Measurements from ENCODE around the gene JAML. TPM values are rescaled to one million over a fixed set of nuclear protein-coding genes. Genes with fewer than 3 reads are reported as not detected.

JAML gene
- total and polyA plus RNA-seq, 2 of the 13 experiments (the other 11 are each of a cell fraction or from before 2014, with no cell fraction given): 2.0 to 3.3 TPM

DNA sequence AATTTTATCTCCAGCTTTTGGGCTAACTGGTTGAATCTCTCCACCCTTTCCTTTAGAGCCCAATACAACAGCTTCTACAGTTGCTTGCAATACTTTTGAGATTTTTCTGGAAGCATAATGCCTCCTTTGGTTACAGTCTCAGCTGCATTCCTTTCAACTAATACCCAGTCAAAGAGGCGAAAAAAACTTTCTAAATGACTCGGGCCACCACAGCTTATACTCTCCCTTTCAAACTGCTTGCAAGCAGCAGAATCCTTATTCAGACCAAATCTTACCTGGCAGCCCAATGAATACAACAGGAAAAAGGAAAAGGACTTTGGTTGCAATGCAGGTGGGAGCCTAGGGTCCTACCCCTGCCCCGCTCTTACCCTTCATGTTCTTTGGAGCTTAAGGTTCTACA, 15.8 kb downstream of the JAML start:
- ChIA-PET POLR2A (interaction anchor here (1.1 kb wide), 1 partner anchor 14 kb away, joined by 4 read pairs; no protein-coding TSS in a partner anchor), CTCF (ENCODE audit: low intra/inter-chr PET ratio, low total read pairs) (no interaction called here)
- Histone ChIP-seq H3K79me2 (ENCODE audit: insufficient read depth, low read length) (no peaks in the 10 kb centered on the region), H3K9me3 (ENCODE audit: low read length) (no peaks in the 10 kb centered on the region), H3K4me3 (replicated peaks in 1 of 3; ENCODE audit: insufficient read depth in 1 of 3, low read depth in 2 of 3, low read length in 3 of 3) (no peak overlapping the region), H3K4me1 (ENCODE audit: insufficient read depth, low read length) (peaks cover 87% of the 10 kb centered on the region), H3K4me2 (ENCODE audit: low read depth, low read length) (no peak overlapping the region), H2AFZ (ENCODE audit: low read length) (no peak overlapping the region), H4K20me1 (ENCODE audit: insufficient read depth, low read length) (no peaks in the 10 kb centered on the region), H3K27ac (ENCODE audit: extremely low read length, insufficient read depth, low read length) (no peak overlapping the region), H3K27me3 (ENCODE audit: control insufficient read depth in 1 of 2, insufficient read depth in 2 of 2, low read length in 2 of 2) (no peaks in the 10 kb centered on the region), H3K36me3 (replicated peaks in 1 of 2; ENCODE audit: control insufficient read depth in 1 of 2, insufficient read depth in 2 of 2, low read length in 2 of 2) (no peaks in the 10 kb centered on the region), H3K9ac (ENCODE audit: insufficient read depth, low read depth, low read length) (no peak overlapping the region)
- 99% methylated on average over 3 of the region's 3 CpGs for WGBS (ENCODE audit: low lambda C conversion rate)
- FAIRE-seq (no peak), ATAC-seq (no peak), DNase-seq (ENCODE audit: low spot score) (no peak)
- no TSS peak for BruUV-seq (replicated peaks)
- intact Hi-C loops (cut with micrococcal nuclease; ENCODE audit: unreplicated experiment) (no loop called here), in situ Hi-C loops (cut with HindIII; ENCODE audit: extremely low pct_ligation_motif_present, low pct_unique_long_range_greater_than_20kb) (no loop called here)
- TF ChIP-seq MTF1 (CRISPR knock-in tag; IDR thresholded peaks at IDR 0.05) (no peak), ZNF562 (CRISPR knock-in tag; IDR thresholded peaks at IDR 0.05; ENCODE audit: borderline replicate concordance) (no peak)

DNA sequence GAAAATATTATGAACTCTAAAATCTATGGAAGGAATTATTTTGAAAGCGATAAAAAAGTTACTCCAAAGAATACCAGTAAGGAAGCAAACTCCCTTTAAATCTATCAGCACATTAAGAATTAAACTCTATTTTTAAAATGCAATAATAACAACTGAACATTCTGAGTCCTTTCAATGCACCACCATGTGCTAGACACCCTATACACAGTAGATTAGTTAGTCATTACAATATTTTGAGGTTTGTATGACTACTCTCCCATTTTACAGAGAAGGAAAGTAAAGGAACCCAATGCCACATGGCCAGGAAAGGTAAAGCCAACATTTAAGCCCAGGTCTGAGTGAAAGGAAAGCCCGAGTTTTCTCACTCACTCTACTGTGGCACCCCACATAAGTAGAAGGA, 17.7 kb downstream of the JAML start:
- ATAC-seq (no peak), FAIRE-seq (no peak), DNase-seq (ENCODE audit: low spot score) (no peak)
- H3K36me3 ChIP-seq (replicated peaks in 1 of 2; ENCODE audit: control insufficient read depth in 1 of 2, insufficient read depth in 2 of 2, low read length in 2 of 2): no peaks in the 10 kb centered on the region
- H3K27ac ChIP-seq (ENCODE audit: extremely low read length, insufficient read depth, low read length): no peak overlapping the region
- BruUV-seq (replicated peaks): no TSS peak
- H4K20me1 ChIP-seq (ENCODE audit: insufficient read depth, low read length): no peaks in the 10 kb centered on the region
- peaks cover 87% of the 10 kb centered on the region for H3K4me1 ChIP-seq (ENCODE audit: insufficient read depth, low read length)
- ChIA-PET CTCF (ENCODE audit: low intra/inter-chr PET ratio, low total read pairs) (no interaction called here), POLR2A (no interaction called here)
- H3K9ac ChIP-seq (ENCODE audit: insufficient read depth, low read depth, low read length): no peak overlapping the region
- intact Hi-C loops (cut with micrococcal nuclease; ENCODE audit: unreplicated experiment) (no loop called here), in situ Hi-C loops (cut with HindIII; ENCODE audit: extremely low pct_ligation_motif_present, low pct_unique_long_range_greater_than_20kb) (no loop called here)
- H3K79me2 ChIP-seq (ENCODE audit: insufficient read depth, low read length): no peaks in the 10 kb centered on the region
- TF ChIP-seq ZNF883 (CRISPR knock-in tag; IDR thresholded peaks at IDR 0.05; ENCODE audit: not compliant biosample characterization): no peak
- TF ChIP-seq ZNF629 (CRISPR knock-in tag; conservative IDR thresholded peaks at IDR 0.05): peak; percentile 86
- TF ChIP-seq, protein P1, sequence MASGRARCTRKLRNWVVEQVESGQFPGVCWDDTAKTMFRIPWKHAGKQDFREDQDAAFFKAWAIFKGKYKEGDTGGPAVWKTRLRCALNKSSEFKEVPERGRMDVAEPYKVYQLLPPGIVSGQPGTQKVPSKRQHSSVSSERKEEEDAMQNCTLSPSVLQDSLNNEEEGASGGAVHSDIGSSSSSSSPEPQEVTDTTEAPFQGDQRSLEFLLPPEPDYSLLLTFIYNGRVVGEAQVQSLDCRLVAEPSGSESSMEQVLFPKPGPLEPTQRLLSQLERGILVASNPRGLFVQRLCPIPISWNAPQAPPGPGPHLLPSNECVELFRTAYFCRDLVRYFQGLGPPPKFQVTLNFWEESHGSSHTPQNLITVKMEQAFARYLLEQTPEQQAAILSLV (CRISPR knock-in tag; IDR thresholded peaks at IDR 0.05; ENCODE audit: borderline replicate concordance): no peak
- TF ChIP-seq HOXA9 (CRISPR knock-in tag; IDR thresholded peaks at IDR 0.05; ENCODE audit: borderline replicate concordance): no peak
- TF ChIP-seq ADNP (CRISPR knock-in tag; IDR thresholded peaks at IDR 0.05): 0 out of 2 replicates have a peak, but pooled peaks have one; percentile 43
- TF ChIP-seq ZMYM3 (CRISPR knock-in tag; IDR thresholded peaks at IDR 0.05): 0 out of 2 replicates have a peak, but pooled peaks have one; percentile 33
- no peak for TF ChIP-seq NBN (conservative IDR thresholded peaks at IDR 0.05)
- H3K4me2 ChIP-seq (ENCODE audit: low read depth, low read length): no peak overlapping the region
- no peak overlapping the region for H2AFZ ChIP-seq (ENCODE audit: low read length)
- no peaks in the 10 kb centered on the region for H3K9me3 ChIP-seq (ENCODE audit: low read length)
- H3K4me3 ChIP-seq (replicated peaks in 1 of 3; ENCODE audit: insufficient read depth in 1 of 3, low read depth in 2 of 3, low read length in 3 of 3): no peak overlapping the region
- H3K27me3 ChIP-seq (ENCODE audit: control insufficient read depth in 1 of 2, insufficient read depth in 2 of 2, low read length in 2 of 2): no peaks in the 10 kb centered on the region
- 95% methylated on average over 2 of the region's 2 CpGs for WGBS (ENCODE audit: low lambda C conversion rate)
